Stimulated activated CD8-positive, alpha-beta memory T cell treated with anti-CD3 and anti-CD28 coated beads, Interleukin-7, amount 100 ng/mL, for 24 hours (primary cell): ENCODE data around the gene YPEL1.
"Not testable (repeated sequence)": the region's sequence is repeated elsewhere in the genome, so short reads cannot be mapped to it uniquely, and the experiment has no call there.

ENCODE experiments used
- DNase-seq: peaks from one replicate; pipeline ENCODE4 v3.0.0-alpha.2; 2020; ENCODE audit warnings: low read depth

YPEL1 gene

GRCh38 chr22:21699643-21700042 is 36.0 kb downstream of the YPEL1 start:
- DNase-seq: no peak

GRCh38 chr22:21698430-21699329 is 36.9 kb downstream of the YPEL1 start:
- DNase-seq: no peak

GRCh38 chr22:21697880-21698279 is 37.7 kb downstream of the YPEL1 start:
- DNase-seq: no peak

GRCh38 chr22:21697021-21697771 is 38.4 kb downstream of the YPEL1 start:
- no peak for DNase-seq

- DNase-seq: no peak
Observed at GRCh38 chr22:21696115-21696514, 39.5 kb downstream of the YPEL1 start.

- DNase-seq: no peak
Observed at GRCh38 chr22:21695430-21696085, 40.0 kb downstream of the YPEL1 start.

- DNase-seq: no peak
Observed at GRCh38 chr22:21694795-21695429, 40.7 kb downstream of the YPEL1 start.

- DNase-seq: no peak
Observed at GRCh38 chr22:21694394-21694793, 41.2 kb downstream of the YPEL1 start.

- DNase-seq: no peak
Observed at GRCh38 chr22:21693999-21694341, 41.6 kb downstream of the YPEL1 start.

GRCh38 chr22:21693333-21693998 is 42.1 kb downstream of the YPEL1 start:
- DNase-seq: no peak

GRCh38 chr22:21692856-21693255 is 42.7 kb downstream of the YPEL1 start:
- DNase-seq: not testable (repeated sequence)

- DNase-seq: no peak
Observed at GRCh38 chr22:21691816-21692215, 43.8 kb downstream of the YPEL1 start.

GRCh38 chr22:21690401-21690801 is 45.2 kb downstream of the YPEL1 start:
- no peak for DNase-seq

GRCh38 chr22:21688706-21689381 is 46.8 kb downstream of the YPEL1 start:
- no peak for DNase-seq

- no peak for DNase-seq
Observed at GRCh38 chr22:21688341-21688705, 47.3 kb downstream of the YPEL1 start.

- no peak for DNase-seq
Observed at GRCh38 chr22:21687685-21688259, 47.8 kb downstream of the YPEL1 start.

- DNase-seq: no peak
Observed at GRCh38 chr22:21686634-21687393, 48.8 kb downstream of the YPEL1 start.

- DNase-seq: no peak
Observed at GRCh38 chr22:21686193-21686608, 49.4 kb downstream of the YPEL1 start.

- no peak for DNase-seq
Observed at GRCh38 chr22:21685164-21685513, 50.5 kb downstream of the YPEL1 start.

- DNase-seq: no peak
Observed at GRCh38 chr22:21684492-21685163, 51.0 kb downstream of the YPEL1 start.
